Measurements from ENCODE around the gene KDM4F. TPM values are rescaled to one million over a fixed set of nuclear protein-coding genes. Genes with fewer than 3 reads are reported as not detected.
"Not testable (repeated sequence)": the region's sequence is repeated elsewhere in the genome, so short reads cannot be mapped to it uniquely, and the experiment has no call there.

KDM4F gene
- total RNA-seq (2014; rRNA removed; shearing (Covaris generic); ENCODE audit: low replicate concordance), result not detected in 2 replicates

DNA sequence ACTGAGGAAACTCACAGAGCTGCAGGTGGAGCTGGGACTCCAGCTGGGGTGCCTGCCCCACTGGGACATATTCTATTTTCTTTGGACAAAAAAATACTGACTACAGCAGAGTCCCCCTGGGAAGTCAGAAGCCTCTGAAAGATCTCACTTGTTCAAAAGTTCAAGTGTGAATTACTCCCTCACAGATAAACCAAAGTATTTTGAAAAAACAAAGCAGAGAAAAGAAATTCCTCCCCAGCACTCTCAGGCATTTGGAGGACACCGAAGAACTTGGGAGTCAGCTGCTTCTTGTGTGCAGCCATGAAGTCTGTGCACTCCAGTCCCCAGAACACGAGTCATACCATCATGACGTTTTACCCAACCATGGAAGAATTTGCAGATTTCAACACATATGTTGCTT, at the start of gene KDM4F:
KDM4F (plus strand) TSS at position 301 of the 400 bp plus-strand sequence.
- H3K4me3 ChIP-seq, DNase-seq: not testable (repeated sequence)
- H3K27me3 ChIP-seq, result peaks cover 16% of the 10 kb centered on the region

GRCh38 chr11:95003716-95004115, 45.5 kb upstream of the KDM4F start:
- no peak for DNase-seq
- Histone ChIP-seq H3K36me3 (no peaks in the 10 kb centered on the region), H3K27me3 (0 out of 2 replicates have a peak, but pooled peaks cover 2% of the 10 kb centered on the region), H3K9me3 (peaks cover 3% of the 10 kb centered on the region; the same call in 1 of the 2 replicates), H3K4me3 (no peak overlapping the region)

More for the DNA sequence above, at the start of gene KDM4F:
- H3K36me3 ChIP-seq, H3K9me3 ChIP-seq: not testable (repeated sequence)

- Histone ChIP-seq H3K9me3 (peaks cover 3% of the 10 kb centered on the region; the same call in 1 of the 2 replicates), H3K4me3 (no peak overlapping the region), H3K36me3 (no peaks in the 10 kb centered on the region), H3K27me3 (0 out of 2 replicates have a peak, but pooled peaks cover 4% of the 10 kb centered on the region)
- no peak for DNase-seq
Observed at GRCh38 chr11:95005642-95006041, 43.6 kb upstream of the KDM4F start.

GRCh38 chr11:95011376-95011775, 37.8 kb upstream of the KDM4F start:
- H3K27me3 ChIP-seq, result 0 out of 2 replicates have a peak, but pooled peaks cover 4% of the 10 kb centered on the region
- H3K4me3 ChIP-seq, result no peak overlapping the region
- no peaks in the 10 kb centered on the region for H3K36me3 ChIP-seq
- no peak for DNase-seq
- H3K9me3 ChIP-seq, result peaks cover 3% of the 10 kb centered on the region; the same call in 1 of the 2 replicates

GRCh38 chr11:95014184-95014821, 34.9 kb upstream of the KDM4F start:
- H3K27me3 ChIP-seq, result no peaks in the 10 kb centered on the region

GRCh38 chr11:95016139-95016538, 33.1 kb upstream of the KDM4F start:
- Histone ChIP-seq H3K27me3 (no peaks in the 10 kb centered on the region), H3K9me3 (no peaks in the 10 kb centered on the region), H3K4me3 (no peak overlapping the region), H3K36me3 (no peaks in the 10 kb centered on the region)
- no peak for DNase-seq

More at GRCh38 chr11:95014184-95014821, 34.9 kb upstream of the KDM4F start:
- Histone ChIP-seq H3K36me3 (no peaks in the 10 kb centered on the region), H3K9me3 (no peaks in the 10 kb centered on the region), H3K4me3 (no peak overlapping the region)
- no peak for DNase-seq

DNA sequence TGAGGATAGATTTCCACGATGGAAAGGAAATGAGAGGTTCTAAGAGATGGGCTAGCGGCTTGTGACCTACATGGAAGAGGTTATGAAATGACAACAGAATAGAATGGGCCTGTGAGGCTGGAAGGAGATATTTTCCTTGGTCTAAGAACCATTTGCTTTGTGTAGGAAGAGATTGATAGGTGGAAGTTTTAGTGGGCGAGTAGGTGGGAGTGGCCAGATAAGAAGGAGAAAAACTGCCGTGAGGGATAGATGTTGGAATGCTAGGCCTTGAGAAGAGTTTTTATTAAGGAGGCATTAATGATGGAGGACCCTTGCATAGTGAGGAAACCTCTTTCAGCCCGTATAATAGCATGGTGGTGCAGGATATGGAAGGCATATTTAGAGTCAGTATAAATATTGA, 27.8 kb upstream of the KDM4F start:
- not testable (repeated sequence) for H3K4me3 ChIP-seq, H3K36me3 ChIP-seq, H3K27me3 ChIP-seq, H3K9me3 ChIP-seq, DNase-seq

DNA sequence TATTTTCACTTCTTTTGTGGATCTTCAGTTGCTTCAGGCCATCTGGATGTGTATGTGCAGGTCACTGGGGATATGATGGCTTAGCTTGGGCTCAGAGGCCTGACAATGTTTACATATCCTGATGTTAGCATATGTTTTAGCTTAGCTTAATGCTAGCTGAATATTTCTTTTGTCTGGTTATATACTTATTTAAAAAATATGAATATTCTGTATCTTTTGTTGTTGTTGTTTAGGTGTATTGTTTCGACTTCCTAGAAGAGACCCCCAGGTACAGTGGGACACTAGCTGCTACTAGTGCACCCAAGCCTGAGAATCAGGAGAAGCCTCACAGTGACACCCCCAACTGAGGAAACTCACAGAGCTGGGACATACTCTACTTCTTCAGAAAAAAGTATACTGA, 24.3 kb upstream of the KDM4F start, which contains the start of gene KDM4E:
KDM4E (plus strand) TSS at position 301 of the 400 bp plus-strand sequence. CDS start 300 bp downstream, outside the sequence.
- H3K36me3 ChIP-seq, result no peaks in the 10 kb centered on the region
- no peaks in the 10 kb centered on the region for H3K27me3 ChIP-seq
- H3K4me3 ChIP-seq, result no peak within 1 kb of the TSS
- H3K9me3 ChIP-seq, result no peaks in the 10 kb centered on the region
- DNase-seq, result no peak

DNA sequence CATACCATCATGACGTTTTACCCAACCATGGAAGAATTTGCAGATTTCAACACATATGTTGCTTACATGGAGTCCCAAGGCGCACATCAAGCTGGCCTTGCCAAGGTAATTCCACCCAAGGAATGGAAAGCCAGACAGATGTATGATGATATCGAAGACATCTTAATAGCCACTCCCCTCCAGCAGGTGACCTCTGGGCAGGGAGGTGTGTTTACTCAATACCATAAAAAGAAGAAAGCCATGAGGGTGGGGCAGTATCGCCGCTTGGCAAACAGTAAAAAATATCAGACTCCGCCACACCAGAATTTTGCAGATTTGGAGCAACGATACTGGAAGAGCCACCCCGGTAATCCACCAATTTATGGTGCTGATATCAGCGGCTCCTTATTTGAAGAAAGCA, 23.6 kb upstream of the KDM4F start:
- not testable (repeated sequence) for DNase-seq

DNA sequence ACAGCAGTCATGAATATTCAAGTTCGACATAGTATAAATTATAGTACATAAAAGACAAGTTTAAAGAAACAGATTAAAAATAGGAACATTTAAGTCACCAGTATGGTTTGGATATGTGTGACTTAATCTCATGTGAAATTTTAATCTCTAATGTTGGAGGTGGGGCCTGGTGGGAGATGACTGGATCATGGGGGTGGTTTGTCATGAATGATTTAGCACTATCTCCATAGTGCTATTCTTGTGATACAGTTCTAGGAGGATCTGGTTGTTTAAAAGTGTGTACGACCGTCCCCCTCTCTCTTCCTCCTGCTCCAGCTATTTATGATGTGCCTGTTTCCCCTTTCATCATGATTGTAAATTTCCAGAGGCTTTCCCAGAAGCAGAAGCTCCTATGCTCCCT, 20.9 kb upstream of the KDM4F start:
- H3K4me3 ChIP-seq, result no peak overlapping the region
- H3K27me3 ChIP-seq, result no peaks in the 10 kb centered on the region; the same call in 1 of the 2 replicates
- H3K36me3 ChIP-seq, result no peaks in the 10 kb centered on the region
- DNase-seq, result no peak
- H3K9me3 ChIP-seq, result no peaks in the 10 kb centered on the region

More for the DNA sequence above, 23.6 kb upstream of the KDM4F start:
- not testable (repeated sequence) for H3K9me3 ChIP-seq, H3K36me3 ChIP-seq, H3K4me3 ChIP-seq, H3K27me3 ChIP-seq

- no peak for DNase-seq
- no peaks in the 10 kb centered on the region for H3K36me3 ChIP-seq
- H3K9me3 ChIP-seq, result no peaks in the 10 kb centered on the region
- peaks cover 4% of the 10 kb centered on the region for H3K27me3 ChIP-seq
- H3K4me3 ChIP-seq, result no peak overlapping the region
Observed at GRCh38 chr11:95033051-95033450, 16.2 kb upstream of the KDM4F start.

- Histone ChIP-seq H3K4me3 (no peak overlapping the region), H3K27me3 (peaks cover 4% of the 10 kb centered on the region), H3K36me3 (no peaks in the 10 kb centered on the region), H3K9me3 (no peaks in the 10 kb centered on the region)
- no peak for DNase-seq
Observed at GRCh38 chr11:95035316-95035715, 13.9 kb upstream of the KDM4F start.

GRCh38 chr11:95037356-95038035, 11.7 kb upstream of the KDM4F start:
- not testable (repeated sequence) for H3K9me3 ChIP-seq, H3K27me3 ChIP-seq, H3K36me3 ChIP-seq, H3K4me3 ChIP-seq, DNase-seq

DNA sequence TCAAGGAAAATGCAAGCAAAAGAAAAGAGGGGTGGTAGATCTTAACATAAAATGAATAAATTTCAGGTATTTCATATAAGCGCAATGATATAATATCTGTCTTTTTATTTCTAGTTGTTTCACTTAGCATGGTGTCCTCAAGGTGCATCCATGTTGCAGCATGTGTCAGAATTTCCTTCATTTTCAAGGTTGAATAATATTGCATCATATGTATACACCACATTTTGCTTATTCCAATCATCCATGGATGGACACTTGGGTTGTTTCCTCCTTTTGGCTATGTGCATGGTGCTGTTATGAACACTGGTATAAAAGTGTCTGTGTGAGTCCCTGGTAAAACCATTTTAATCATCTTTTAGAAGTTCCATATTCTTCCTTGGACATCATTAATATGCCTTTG, 7.0 kb upstream of the KDM4F start:
- H3K4me3 ChIP-seq, result no peak overlapping the region
- H3K9me3 ChIP-seq, result no peaks in the 10 kb centered on the region
- H3K27me3 ChIP-seq, result peaks cover 9% of the 10 kb centered on the region; the same call in 1 of the 2 replicates
- no peaks in the 10 kb centered on the region for H3K36me3 ChIP-seq
- no peak for DNase-seq

- peaks cover 13% of the 10 kb centered on the region for H3K27me3 ChIP-seq
- no peaks in the 10 kb centered on the region for H3K9me3 ChIP-seq
- no peak overlapping the region for H3K4me3 ChIP-seq
- no peaks in the 10 kb centered on the region for H3K36me3 ChIP-seq
- no peak for DNase-seq
Observed at GRCh38 chr11:95042906-95043305, 6.3 kb upstream of the KDM4F start.

DNA sequence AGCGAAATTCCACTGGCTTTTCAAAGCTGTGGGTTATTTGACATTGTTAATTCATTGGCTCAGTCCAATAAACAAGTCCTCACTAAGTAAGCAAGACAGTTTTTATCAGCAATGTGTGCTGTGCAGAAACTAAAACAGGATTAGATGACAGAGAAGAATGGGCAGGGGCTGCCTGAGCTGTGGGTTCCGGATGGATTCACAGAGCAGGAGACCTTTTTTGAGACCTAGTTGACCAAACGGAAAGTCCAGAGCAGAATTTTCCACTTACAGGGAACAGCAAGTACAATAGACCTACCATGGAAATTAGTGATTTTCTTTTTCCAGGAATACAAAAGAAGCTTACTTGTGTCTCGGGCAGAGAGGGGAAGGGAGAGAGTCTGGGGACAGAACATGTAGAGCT, 5.2 kb upstream of the KDM4F start:
- H3K36me3 ChIP-seq, result no peaks in the 10 kb centered on the region
- H3K4me3 ChIP-seq, result no peak overlapping the region
- peaks cover 16% of the 10 kb centered on the region for H3K27me3 ChIP-seq
- no peak for DNase-seq
- no peaks in the 10 kb centered on the region for H3K9me3 ChIP-seq

DNA sequence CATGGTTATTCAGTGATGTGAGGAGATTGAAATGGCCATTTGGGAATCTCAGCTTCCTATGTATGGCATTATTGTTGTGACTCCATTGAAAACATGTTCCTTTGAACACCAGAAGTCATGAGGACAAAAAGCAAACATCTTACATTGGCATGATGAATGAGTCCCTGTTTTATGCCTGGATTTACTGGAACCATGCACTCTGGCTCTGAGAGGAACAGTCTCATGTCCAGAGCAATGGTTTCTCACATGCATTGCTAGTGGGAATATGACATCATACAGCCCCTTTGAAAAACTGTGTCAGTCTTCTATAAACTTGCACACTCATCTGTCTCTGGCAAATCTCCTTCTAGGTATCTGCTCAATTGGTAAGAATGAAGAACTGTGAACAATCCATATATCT, 3.4 kb upstream of the KDM4F start:
- no peaks in the 10 kb centered on the region for H3K9me3 ChIP-seq
- peaks cover 16% of the 10 kb centered on the region for H3K27me3 ChIP-seq
- H3K4me3 ChIP-seq, result no peak overlapping the region
- no peaks in the 10 kb centered on the region for H3K36me3 ChIP-seq
- DNase-seq, result no peak
